ENCODE measurements around the gene HPSE2.

HPSE2 gene

DNA sequence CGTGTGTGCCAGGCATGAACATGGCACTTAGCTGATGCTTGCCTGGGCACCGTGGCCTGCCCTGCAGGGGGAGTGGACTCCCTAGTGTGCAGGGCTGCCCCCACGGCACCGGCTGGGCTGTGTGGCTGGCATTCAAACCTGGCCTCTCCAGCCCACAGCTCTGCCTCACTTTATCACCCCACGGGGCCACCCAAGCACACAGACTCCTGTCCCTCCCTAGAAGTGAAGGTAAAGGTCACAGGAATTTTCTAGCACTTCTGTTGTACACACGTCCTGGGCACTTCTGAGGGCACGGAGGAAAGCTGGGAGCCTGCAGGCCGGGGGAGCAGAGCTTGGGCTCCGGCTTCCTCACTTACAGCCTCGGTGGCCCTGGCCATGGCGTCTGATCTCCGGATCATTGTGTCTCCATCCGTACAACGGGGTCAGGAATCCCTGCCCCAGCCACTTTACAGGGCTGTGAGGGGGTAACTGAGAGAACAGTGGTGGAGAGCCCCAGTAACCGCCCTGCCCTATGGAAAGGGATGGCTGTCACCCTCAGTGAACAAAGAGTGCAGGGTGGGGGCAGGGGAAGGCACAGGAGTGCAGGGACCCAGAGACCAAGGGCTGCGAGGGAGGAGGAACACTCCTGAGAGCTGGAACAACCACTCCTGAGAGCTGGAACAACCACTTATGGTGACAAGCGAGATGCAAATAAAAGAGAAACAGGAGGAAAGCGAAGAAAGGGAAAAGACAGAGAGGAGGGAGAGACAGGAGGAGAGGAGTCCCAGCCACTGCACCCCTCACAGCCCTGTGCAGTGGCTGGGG lies 816.8 kb downstream of the HPSE2 start:
- no peak overlapping the region; the same call in 1 of the 2 replicates for H3K27ac ChIP-seq
- TF ChIP-seq, protein P1, sequence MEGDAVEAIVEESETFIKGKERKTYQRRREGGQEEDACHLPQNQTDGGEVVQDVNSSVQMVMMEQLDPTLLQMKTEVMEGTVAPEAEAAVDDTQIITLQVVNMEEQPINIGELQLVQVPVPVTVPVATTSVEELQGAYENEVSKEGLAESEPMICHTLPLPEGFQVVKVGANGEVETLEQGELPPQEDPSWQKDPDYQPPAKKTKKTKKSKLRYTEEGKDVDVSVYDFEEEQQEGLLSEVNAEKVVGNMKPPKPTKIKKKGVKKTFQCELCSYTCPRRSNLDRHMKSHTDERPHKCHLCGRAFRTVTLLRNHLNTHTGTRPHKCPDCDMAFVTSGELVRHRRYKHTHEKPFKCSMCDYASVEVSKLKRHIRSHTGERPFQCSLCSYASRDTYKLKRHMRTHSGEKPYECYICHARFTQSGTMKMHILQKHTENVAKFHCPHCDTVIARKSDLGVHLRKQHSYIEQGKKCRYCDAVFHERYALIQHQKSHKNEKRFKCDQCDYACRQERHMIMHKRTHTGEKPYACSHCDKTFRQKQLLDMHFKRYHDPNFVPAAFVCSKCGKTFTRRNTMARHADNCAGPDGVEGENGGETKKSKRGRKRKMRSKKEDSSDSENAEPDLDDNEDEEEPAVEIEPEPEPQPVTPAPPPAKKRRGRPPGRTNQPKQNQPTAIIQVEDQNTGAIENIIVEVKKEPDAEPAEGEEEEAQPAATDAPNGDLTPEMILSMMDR (conservative IDR thresholded peaks at IDR 0.05), result no peak

DNA sequence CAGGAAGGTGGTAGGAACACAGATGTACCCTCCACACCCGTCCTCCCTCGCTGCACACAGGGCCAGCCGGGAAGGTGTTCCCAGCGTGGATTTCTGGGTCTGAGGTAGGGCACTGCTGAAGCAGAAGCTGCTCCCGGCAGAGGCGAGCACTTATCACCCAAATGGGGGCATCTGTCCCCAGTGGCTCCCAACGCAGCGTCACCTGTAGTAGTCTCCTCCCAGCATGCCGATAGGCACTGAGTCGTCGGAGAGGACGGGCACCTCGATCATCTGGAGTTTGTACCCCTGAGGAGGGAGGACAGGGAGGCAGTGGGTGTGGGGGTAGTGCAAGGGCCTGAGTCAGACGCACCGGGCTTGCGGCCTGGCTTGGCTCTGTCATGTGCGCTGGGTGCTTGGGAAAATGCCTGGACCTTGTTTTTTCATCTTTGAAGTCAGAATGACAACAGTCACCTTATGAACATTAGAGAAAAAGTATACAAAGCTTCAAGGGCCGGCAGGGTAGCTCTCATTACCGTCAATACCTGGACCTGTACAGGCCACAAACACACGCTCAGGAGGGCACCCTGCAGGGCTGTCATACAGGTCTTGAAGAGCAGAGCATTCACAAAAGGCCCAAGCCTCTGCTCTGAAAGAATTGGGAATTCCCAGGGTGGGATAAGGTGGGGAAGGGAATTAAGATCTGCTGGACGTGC lies 817.5 kb downstream of the HPSE2 start:
- TF ChIP-seq, protein P1 (conservative IDR thresholded peaks at IDR 0.05), result no peak
- H3K27ac ChIP-seq, result no peak overlapping the region; the same call in 1 of the 2 replicates

DNA sequence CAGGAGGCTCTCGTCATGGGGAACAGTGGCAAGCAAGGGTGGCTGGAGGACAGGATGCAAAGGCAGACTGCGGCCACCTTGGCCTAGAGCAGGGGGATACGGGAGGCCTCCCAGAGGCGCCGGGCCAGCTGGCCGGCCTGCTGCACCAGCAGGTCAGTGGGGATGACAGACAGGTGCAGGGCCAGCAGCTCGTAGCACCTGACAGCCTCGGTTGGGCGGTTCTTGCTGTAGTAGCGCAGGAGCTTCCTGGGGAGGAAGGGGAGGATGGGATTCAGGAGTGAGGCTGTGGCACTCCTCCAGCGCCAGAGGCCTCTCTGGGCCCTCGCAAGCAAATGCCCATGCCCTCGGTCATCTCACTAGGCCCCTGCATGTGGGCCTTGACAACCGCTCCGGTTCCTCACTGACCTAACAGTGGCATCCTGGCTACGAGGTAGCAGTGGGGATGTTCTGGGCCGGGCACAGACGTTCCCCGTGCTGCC lies 818.1 kb downstream of the HPSE2 start:
- no peak overlapping the region; the same call in 1 of the 2 replicates for H3K27ac ChIP-seq
- TF ChIP-seq, protein P1 (conservative IDR thresholded peaks at IDR 0.05), result no peak

DNA sequence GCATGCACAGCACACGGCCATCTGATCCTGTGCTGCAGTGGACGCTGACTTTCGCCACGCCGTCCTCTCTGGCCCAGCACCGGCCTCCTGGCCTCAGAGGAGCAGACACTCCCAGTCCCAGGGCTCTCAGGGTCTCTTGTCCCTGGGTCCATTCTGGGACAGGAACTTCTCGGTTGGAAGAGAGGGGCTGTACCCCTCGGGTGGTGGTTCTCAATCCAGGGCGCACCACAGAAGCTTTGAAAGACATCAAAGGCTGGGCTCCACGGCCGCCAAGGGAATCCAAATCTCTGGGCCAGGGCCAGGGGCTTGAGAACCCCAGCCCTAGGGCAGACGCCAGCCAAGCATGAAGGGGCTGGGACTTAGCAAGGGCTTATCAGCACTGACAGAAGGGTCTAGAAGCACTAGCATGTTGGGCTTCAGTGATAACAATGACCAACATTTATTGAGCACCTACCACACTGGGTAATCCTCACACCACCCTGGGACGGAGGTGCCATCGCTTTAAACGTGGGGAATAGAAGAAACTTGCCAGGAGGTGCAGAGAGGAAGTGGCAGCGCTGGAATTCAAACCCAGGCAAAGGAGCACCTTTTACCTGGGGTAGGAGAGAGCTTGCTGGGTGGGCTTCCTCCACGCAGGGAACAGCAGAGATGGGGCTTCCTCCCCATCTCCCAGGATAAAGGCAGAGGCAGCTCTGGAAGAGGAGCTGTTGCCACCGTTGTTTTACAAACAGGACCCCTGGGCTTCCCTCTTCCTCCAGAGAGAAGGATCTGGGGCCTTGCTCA lies 818.9 kb downstream of the HPSE2 start:
- H3K27ac ChIP-seq, result peak overlapping the region; percentile 92; the same call in 1 of the 2 replicates
- TF ChIP-seq, protein P1 (conservative IDR thresholded peaks at IDR 0.05), result no peak

DNA sequence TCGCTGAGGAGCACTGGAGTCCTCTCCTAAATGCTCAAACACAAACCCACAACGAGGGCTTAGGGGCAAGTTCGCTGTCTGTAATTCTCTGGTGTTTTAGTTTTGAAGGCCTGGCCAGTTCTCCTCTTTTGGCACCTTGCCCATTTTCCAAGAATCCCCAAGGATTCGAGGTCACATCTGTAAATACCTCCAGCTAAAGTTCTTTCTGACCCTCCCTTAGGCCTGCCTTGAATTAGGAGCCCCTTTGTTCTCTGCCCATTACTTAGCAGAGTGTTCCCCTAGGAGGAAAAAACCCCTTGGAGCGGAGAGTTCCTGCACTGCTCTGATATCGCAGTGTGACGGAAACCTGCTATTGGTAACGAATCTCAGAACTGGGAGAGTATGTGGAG lies 819.9 kb downstream of the HPSE2 start:
- H3K27ac ChIP-seq, result peak overlapping the region; percentile 92

DNA sequence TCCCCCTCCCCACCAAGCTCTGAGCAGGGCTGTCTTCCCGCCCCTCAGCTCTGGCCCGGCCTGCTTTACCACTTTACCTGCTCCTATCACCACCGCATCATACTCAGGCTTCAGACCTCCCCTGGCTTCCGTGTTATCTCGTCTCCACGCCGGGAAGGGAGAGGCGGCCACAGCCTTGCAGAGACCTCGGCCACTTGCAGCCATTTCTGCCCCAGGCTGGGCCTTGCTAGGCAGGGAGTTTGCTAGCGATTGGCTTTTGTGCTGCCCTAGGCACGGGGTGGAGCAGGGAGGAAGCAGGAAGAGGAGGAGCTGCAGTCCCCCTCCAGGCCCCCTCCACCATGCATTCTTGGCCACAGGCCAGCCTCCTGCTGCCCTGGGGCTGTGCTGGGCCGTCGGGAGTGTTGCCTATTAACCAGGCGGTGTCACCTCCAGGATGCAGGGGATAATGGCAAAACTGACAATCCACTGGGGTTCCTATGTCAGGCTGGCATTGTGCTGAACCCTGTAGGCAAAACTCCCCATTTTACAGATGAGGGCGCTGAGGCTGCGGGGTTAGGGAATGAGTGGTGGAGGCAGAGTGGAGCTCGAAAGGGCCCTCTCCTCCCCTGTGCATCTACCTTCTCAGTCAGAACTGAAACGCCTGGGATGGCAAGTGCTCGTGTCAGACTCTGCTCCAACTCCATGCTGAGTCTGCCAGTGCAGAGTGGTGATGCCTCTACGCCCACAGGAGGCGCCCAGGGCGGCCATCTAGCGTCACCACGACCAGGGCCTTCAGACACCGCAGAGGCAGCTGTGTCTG lies 820.5 kb downstream of the HPSE2 start, which contains the start of gene PYROXD2:
TSS of gene PYROXD2 (minus strand) at position 251 of the 799 bp plus-strand sequence. CDS start at position 204, 47 bp downstream.
- H3K27ac ChIP-seq, result peak within 1 kb of the TSS; percentile 92
- TF ChIP-seq, protein P1 (conservative IDR thresholded peaks at IDR 0.05), result no peak

More for the DNA sequence above, 819.9 kb downstream of the HPSE2 start:
- TF ChIP-seq, protein P1 (conservative IDR thresholded peaks at IDR 0.05), result no peak

Data from VCaP (cell line).